Suprapubic skin (tissue), 4 donors: ENCODE data around the gene FOXL3. TPM values are rescaled to one million over a fixed set of nuclear protein-coding genes. Genes with fewer than 3 reads are reported as not detected.

ENCODE experiments used
- DNase-seq, 2 donors: peaks; one replicate each; pipeline ENCODE4 v3.0.0-alpha.2; 2019; ENCODE audit warnings: low spot score in 2 of 2
- H3K27ac ChIP-seq: fragments of 200-600 bp; sonication (generic); one replicate; pipeline ENCODE4 v1.5.1; 2019
- H3K27me3 ChIP-seq: fragments of 200-600 bp; sonication (generic); one replicate; pipeline ENCODE4 v1.5.1; 2019
- H3K36me3 ChIP-seq: fragments of 200-600 bp; sonication (generic); one replicate; pipeline ENCODE4 v1.5.1; 2019
- H3K4me1 ChIP-seq: fragments of 200-600 bp; sonication (generic); one replicate; pipeline ENCODE4 v1.5.1; 2019
- H3K4me3 ChIP-seq: fragments of 200-600 bp; sonication (generic); one replicate; pipeline ENCODE4 v1.5.1; 2019; ENCODE audit warnings: mild to moderate bottlenecking
- H3K9me3 ChIP-seq: fragments of 200-600 bp; sonication (generic); one replicate; pipeline ENCODE4 v1.5.1; 2019
- EP300 ChIP-seq: sonication (generic); formaldehyde crosslinking; IDR thresholded peaks from one replicate; pipeline ENCODE4 v1.6.1; 2017; ENCODE audit warnings: antibody characterized with exemption
- POLR2A ChIP-seq, 2 donors: fragments of 450-650 bp; IDR thresholded peaks; one replicate each; pipeline ENCODE4 v1.6.1; 2017; ENCODE audit warnings: antibody characterized with exemption in 2 of 2, mild to moderate bottlenecking in 2 of 2, moderate library complexity in 2 of 2
- POLR2AphosphoS5 ChIP-seq, 3 donors: sonication (generic); formaldehyde crosslinking; IDR thresholded peaks; one replicate each; pipeline ENCODE4 v1.6.1; 2017; ENCODE audit warnings: antibody characterized with exemption in 3 of 3
- WGBS: methylation state at CpG from one replicate; pipeline ENCODE4 v1.1.5; 2018; 5-methylcytosine and 5-hydroxymethylcytosine counted together
- total RNA-seq, 4 donors: library from RNA; depleted of rRNA; stranded (reverse); fragments of >200 nt; gene quantifications; one replicate each; pipeline ENCODE4 v1.1.0, GENCODE V29; 2016
- TF ChIP-seq, protein P1 (sequence below), 2 donors: fragments of 200-600 bp in 1 of 2; fragments of 450-650 bp in 1 of 2; sonication (generic) in 1 of 2; IDR thresholded peaks; one replicate each; pipeline ENCODE4 v1.5.1; 2016 to 2019; ENCODE audit warnings: antibody characterized with exemption in 2 of 2, mild to moderate bottlenecking in 1 of 2, moderate library complexity in 1 of 2

FOXL3 gene
- total RNA-seq, 4 donors from 2014 or later: not detected

DNA sequence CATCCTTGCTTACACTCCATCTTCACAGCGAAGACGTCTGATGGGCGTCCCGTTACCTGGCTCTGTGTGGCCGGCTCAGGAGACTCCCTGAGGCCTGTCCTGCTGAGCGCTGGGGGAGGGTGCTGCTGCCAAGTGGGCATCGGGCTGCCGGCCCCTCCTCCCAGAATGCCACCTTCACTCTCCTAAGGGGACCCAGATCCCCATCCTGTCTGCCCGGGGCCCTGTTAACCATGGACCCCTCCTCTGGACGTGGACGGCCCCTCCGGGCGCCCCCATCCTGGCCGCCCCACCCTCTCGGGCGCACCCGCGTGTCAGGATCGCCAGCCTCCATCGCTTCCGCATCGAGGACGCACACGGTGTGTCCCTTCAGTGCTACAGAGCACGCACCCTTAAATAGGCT lies 7.3 kb upstream of the FOXL3 start:
- no peak overlapping the region for H3K4me3 ChIP-seq
- H3K27ac ChIP-seq: no peak overlapping the region
- no peaks in the 10 kb centered on the region for H3K9me3 ChIP-seq
- H3K4me1 ChIP-seq: no peaks in the 10 kb centered on the region
- H3K27me3 ChIP-seq: peaks cover 27% of the 10 kb centered on the region
- whole genome bisulfite sequencing: 95% methylated on average over 25 of the region's 25 CpGs
- TF ChIP-seq, protein P1, sequence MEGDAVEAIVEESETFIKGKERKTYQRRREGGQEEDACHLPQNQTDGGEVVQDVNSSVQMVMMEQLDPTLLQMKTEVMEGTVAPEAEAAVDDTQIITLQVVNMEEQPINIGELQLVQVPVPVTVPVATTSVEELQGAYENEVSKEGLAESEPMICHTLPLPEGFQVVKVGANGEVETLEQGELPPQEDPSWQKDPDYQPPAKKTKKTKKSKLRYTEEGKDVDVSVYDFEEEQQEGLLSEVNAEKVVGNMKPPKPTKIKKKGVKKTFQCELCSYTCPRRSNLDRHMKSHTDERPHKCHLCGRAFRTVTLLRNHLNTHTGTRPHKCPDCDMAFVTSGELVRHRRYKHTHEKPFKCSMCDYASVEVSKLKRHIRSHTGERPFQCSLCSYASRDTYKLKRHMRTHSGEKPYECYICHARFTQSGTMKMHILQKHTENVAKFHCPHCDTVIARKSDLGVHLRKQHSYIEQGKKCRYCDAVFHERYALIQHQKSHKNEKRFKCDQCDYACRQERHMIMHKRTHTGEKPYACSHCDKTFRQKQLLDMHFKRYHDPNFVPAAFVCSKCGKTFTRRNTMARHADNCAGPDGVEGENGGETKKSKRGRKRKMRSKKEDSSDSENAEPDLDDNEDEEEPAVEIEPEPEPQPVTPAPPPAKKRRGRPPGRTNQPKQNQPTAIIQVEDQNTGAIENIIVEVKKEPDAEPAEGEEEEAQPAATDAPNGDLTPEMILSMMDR (IDR thresholded peaks at IDR 0.05): no peak
- no peak for TF ChIP-seq POLR2A (IDR thresholded peaks at IDR 0.05)
- H3K36me3 ChIP-seq: no peaks in the 10 kb centered on the region
- DNase-seq: no peak

- H3K27me3 ChIP-seq: peaks cover 44% of the 10 kb centered on the region
- H3K9me3 ChIP-seq: no peaks in the 10 kb centered on the region
- peak in 1 of 2 donors; percentile 36 for DNase-seq
- H3K36me3 ChIP-seq: no peaks in the 10 kb centered on the region
- H3K4me3 ChIP-seq: no peak overlapping the region
- WGBS: 77% methylated on average over 37 of the region's 37 CpGs
- H3K4me1 ChIP-seq: peaks cover 4% of the 10 kb centered on the region
- no peak overlapping the region for H3K27ac ChIP-seq
- TF ChIP-seq EP300 (no peak), POLR2AphosphoS5 (IDR thresholded peaks at IDR 0.05) (no peak)
- TF ChIP-seq, protein P1 (IDR thresholded peaks at IDR 0.05): no peak
Observed at GRCh38 chr7:284762-285722, 4.9 kb upstream of the FOXL3 start.

- WGBS: 85% methylated on average over 16 of the region's 16 CpGs
- Histone ChIP-seq H3K4me1 (peaks cover 11% of the 10 kb centered on the region), H3K27me3 (peaks cover 49% of the 10 kb centered on the region), H3K36me3 (no peaks in the 10 kb centered on the region), H3K27ac (no peak overlapping the region), H3K9me3 (no peaks in the 10 kb centered on the region), H3K4me3 (no peak overlapping the region)
- TF ChIP-seq POLR2AphosphoS5 (IDR thresholded peaks at IDR 0.05) (no peak), EP300 (no peak)
- TF ChIP-seq, protein P1 (IDR thresholded peaks at IDR 0.05): no peak
- DNase-seq: peak in 1 of 2 donors; percentile 56
Observed at GRCh38 chr7:285731-286130, 4.2 kb upstream of the FOXL3 start.

DNA sequence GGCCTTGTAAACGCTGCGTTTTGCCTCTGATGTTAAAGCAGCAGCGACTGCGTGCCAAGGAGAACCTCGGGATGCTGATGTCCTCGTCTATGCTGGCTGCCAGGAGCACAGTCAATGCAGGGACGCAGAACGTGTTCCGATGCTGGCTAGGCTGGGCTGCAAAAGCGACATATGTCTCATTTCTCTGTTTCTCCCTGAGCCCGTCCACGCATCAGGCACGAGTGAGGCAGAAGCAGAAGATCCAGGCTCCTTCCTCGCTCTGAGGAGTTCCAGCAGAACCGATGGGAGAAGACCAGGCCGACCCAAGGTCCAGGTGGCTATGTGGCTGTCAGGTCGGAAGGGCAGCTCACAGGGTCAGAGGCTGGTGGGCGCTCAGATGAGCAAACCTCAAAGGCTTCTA lies 3.7 kb upstream of the FOXL3 start:
- Histone ChIP-seq H3K9me3 (no peaks in the 10 kb centered on the region), H3K27ac (no peak overlapping the region), H3K4me1 (peaks cover 13% of the 10 kb centered on the region), H3K4me3 (no peak overlapping the region), H3K36me3 (no peaks in the 10 kb centered on the region), H3K27me3 (peaks cover 54% of the 10 kb centered on the region)
- 85% methylated on average over 18 of the region's 18 CpGs for WGBS
- peak in 1 of 2 donors; percentile 33 for DNase-seq
- TF ChIP-seq POLR2A (IDR thresholded peaks at IDR 0.05) (no peak), EP300 (no peak), POLR2AphosphoS5 (IDR thresholded peaks at IDR 0.05) (no peak)
- TF ChIP-seq, protein P1 (IDR thresholded peaks at IDR 0.05): no peak

DNA sequence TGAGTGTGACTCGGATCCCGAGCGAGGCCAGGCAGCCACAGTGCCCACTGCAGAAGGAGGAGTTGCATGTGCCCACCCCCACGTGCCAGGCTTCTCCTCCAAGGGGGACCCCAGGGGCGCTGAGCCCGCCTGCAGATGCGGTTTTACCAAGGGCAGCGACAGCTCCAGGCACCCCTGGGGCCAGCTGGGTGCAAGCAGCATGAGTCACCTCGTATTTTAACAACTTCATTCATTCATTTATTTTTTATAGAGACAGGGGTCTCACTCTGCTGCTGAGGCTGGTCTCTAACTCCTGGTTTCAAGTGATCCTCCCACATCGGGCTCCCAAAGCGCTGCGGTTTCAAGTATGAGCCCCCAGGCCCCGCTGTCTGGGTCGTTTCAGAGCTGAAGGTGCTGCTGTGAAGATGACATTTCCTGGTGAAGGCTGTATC lies 1.3 kb upstream of the FOXL3 start:
- 58% methylated on average over 10 of the region's 14 CpGs for WGBS
- TF ChIP-seq EP300 (no peak), POLR2A (IDR thresholded peaks at IDR 0.05) (no peak), POLR2AphosphoS5 (IDR thresholded peaks at IDR 0.05) (no peak)
- TF ChIP-seq, protein P1 (IDR thresholded peaks at IDR 0.05): no peak
- peak; percentile 48 to 66 for DNase-seq
- H3K36me3 ChIP-seq: no peaks in the 10 kb centered on the region
- H3K4me1 ChIP-seq: peaks cover 13% of the 10 kb centered on the region
- no peaks in the 10 kb centered on the region for H3K9me3 ChIP-seq
- peaks cover 78% of the 10 kb centered on the region for H3K27me3 ChIP-seq
- no peak overlapping the region for H3K27ac ChIP-seq
- no peak overlapping the region for H3K4me3 ChIP-seq
